PC-9 (cell line): ENCODE results near the gene PDIA4. TPM values are rescaled to one million over a fixed set of nuclear protein-coding genes. Genes with fewer than 3 reads are reported as not detected.

Experiments used
- BruUV-seq: library from RNA; stranded (reverse); fragments of 400-500 nt; replicated peaks from 2 replicates; lab custom pipeline; 2021; lab: Mats Ljungman, UMichigan
- CTCF ChIA-PET: fragments of 300-600 bp; sonication (Branson Sonifier 250); formaldehyde crosslinking; loops from one replicate; lab custom pipeline; 2022; ENCODE audit warnings: antibody characterized with exemption; lab: Charles Lee
- POLR2A ChIA-PET: fragments of 300-600 bp; sonication (Branson Sonifier 250); formaldehyde crosslinking; loops from one replicate; lab custom pipeline; 2022; ENCODE audit warnings: antibody characterized with exemption; ENCODE audit not compliant: unreplicated experiment; lab: Charles Lee
- DNase-seq, 2 experiments: peaks; one replicate each; pipeline versions ENCODE4 v3.0.0 to v3.0.0-alpha.2; 2015 to 2022; ENCODE audit warnings: mixed read lengths in 1 of 2
- H2AFZ ChIP-seq: fragments of 200-600 bp; sonication (generic); 2 replicates; pipeline ENCODE4 v1.8.1; 2017; ENCODE audit warnings: antibody characterized with exemption
- H3F3A ChIP-seq: fragments of 200-600 bp; sonication (generic); 2 replicates; pipeline ENCODE4 v1.8.1; 2017; ENCODE audit warnings: antibody characterized with exemption, mild to moderate bottlenecking, low read depth; ENCODE audit not compliant: insufficient read depth
- H3K27ac ChIP-seq: fragments of 200-600 bp; sonication (generic); 2 replicates; pipeline ENCODE4 v1.6.1; 2016; ENCODE audit warnings: mixed run types
- H3K27me3 ChIP-seq: fragments of 200-600 bp; sonication (generic); 2 replicates; pipeline ENCODE4 v1.6.1; 2016; ENCODE audit warnings: low read depth, mixed run types; ENCODE audit not compliant: insufficient read depth
- H3K36me3 ChIP-seq: fragments of 200-600 bp; sonication (generic); 2 replicates; pipeline ENCODE4 v1.6.1; 2016; ENCODE audit warnings: low read depth, mixed run types
- H3K4me1 ChIP-seq: fragments of 200-600 bp; sonication (generic); replicated peaks from 2 replicates; pipeline ENCODE4 v1.6.1; 2016; ENCODE audit warnings: mixed run types; ENCODE audit not compliant: insufficient read depth
- H3K4me2 ChIP-seq: fragments of 200-600 bp; sonication (generic); 2 replicates; pipeline ENCODE4 v1.6.1; 2017; ENCODE audit warnings: mixed run types
- H3K4me3 ChIP-seq: fragments of 200-600 bp; sonication (generic); 2 replicates; pipeline ENCODE4 v1.6.1; 2016; ENCODE audit warnings: mixed run types
- H3K79me2 ChIP-seq: fragments of 200-600 bp; sonication (generic); 2 replicates; pipeline ENCODE4 v1.6.1; 2017; ENCODE audit warnings: low read depth, mixed run types
- H3K9me2 ChIP-seq: fragments of 200-600 bp; sonication (generic); 2 replicates; pipeline ENCODE4 v1.8.1; 2017; ENCODE audit warnings: mild to moderate bottlenecking; ENCODE audit not compliant: insufficient read depth
- H3K9me3 ChIP-seq: fragments of 200-600 bp; sonication (generic); 2 replicates; pipeline ENCODE4 v1.8.1; 2016; ENCODE audit warnings: low read depth; ENCODE audit not compliant: insufficient read depth
- H4K20me1 ChIP-seq: fragments of 200-600 bp; sonication (generic); 2 replicates; pipeline ENCODE4 v1.8.1; 2017; ENCODE audit not compliant: insufficient read depth
- EZH2 ChIP-seq: fragments of 200-600 bp; sonication (generic); IDR thresholded peaks from 2 replicates; pipeline ENCODE4 v1.8.0; 2017; ENCODE audit warnings: antibody characterized with exemption, low read depth
- intact Hi-C: fragments of 100-400 bp; cut with micrococcal nuclease; formaldehyde crosslinking; loops from one replicate; pipeline ENCODE4 v1.10.0; 2022; ENCODE audit not compliant: unreplicated experiment
- total RNA-seq: library from RNA; stranded (reverse); gene quantifications from 2 replicates; pipeline ENCODE4 v1.2.3, GENCODE V29; 2021
- TF ChIP-seq, protein P1 (sequence below): fragments of 200-600 bp; sonication (generic); conservative IDR thresholded peaks from 2 replicates; pipeline ENCODE4 v1.6.1; 2017; ENCODE audit warnings: mixed run types, antibody characterized with exemption, mild to moderate bottlenecking, moderate library complexity

Gene PDIA4
- total RNA-seq, 1 experiment from 2014 or later: 221 TPM

DNA sequence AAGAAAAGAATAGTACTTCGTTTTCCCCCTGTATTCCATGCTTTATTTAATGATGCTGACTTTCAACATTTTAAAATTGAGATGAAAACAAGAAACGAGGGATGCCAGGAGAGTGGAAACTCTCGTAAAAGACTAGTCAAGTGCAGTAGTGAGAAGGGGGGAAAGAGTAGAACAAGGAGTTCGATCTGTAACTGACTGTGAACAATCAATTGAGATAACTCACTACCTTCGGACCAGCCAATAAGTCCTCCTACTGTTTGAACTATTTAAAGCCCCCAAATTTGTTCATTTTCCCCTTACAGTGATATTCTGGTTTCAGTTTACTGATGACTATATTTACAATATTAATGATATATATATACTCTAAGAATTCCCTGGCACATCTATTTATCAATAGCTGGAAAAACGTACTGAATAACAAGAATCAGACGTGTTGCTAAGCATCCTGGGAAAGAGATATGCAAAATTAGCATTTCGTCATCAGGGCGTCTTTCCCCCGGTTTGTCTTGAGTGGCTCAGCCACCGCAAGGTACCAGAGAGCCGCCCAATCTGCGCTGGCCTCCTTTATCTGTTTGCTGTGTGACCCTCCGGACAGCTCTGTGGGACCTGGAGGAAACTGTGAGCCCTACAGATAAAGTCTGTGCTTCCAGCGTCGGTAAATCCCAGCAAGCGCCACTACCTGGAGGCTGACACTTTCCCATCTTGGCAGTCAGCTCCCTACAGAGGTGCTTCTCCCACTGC lies 41.1 kb downstream of the PDIA4 start:
- Histone ChIP-seq H3K4me1 (peaks cover 46% of the 10 kb centered on the region), H3K9me3 (no peaks in the 10 kb centered on the region), H3F3A (peaks cover 37% of the 10 kb centered on the region), H3K27ac (peak overlapping the region; percentile 78), H3K9me2 (no peaks in the 10 kb centered on the region), H3K79me2 (no peaks in the 10 kb centered on the region), H3K36me3 (no peaks in the 10 kb centered on the region), H2AFZ (peak overlapping the region; percentile 99), H3K27me3 (no peaks in the 10 kb centered on the region), H3K4me2 (peak overlapping the region; percentile 98), H3K4me3 (peak overlapping the region; percentile 88), H4K20me1 (no peaks in the 10 kb centered on the region)
- intact Hi-C loops: loop anchor here (1.0 to 10.0 kb wide), 7 partner anchors 41 to 638 kb away; partner anchors contain the start of genes EZH2, PDIA4, ZNF398 and ZNF786
- POLR2A ChIA-PET: interaction anchor here (0.6 kb wide), 2 partner anchors 21 to 78 kb away, joined by 3 to 4 read pairs; no protein-coding TSS in a partner anchor
- CTCF ChIA-PET: interaction anchor here (0.5 to 0.9 kb wide), 4 partner anchors 46 to 837 kb away, joined by 3 to 5 read pairs (median 4); partner anchors contain the start of gene ZNF425
- BruUV-seq: TSS peak; percentile 28
- DNase-seq: peak; percentile 86 to 91
- TF ChIP-seq, protein P1, sequence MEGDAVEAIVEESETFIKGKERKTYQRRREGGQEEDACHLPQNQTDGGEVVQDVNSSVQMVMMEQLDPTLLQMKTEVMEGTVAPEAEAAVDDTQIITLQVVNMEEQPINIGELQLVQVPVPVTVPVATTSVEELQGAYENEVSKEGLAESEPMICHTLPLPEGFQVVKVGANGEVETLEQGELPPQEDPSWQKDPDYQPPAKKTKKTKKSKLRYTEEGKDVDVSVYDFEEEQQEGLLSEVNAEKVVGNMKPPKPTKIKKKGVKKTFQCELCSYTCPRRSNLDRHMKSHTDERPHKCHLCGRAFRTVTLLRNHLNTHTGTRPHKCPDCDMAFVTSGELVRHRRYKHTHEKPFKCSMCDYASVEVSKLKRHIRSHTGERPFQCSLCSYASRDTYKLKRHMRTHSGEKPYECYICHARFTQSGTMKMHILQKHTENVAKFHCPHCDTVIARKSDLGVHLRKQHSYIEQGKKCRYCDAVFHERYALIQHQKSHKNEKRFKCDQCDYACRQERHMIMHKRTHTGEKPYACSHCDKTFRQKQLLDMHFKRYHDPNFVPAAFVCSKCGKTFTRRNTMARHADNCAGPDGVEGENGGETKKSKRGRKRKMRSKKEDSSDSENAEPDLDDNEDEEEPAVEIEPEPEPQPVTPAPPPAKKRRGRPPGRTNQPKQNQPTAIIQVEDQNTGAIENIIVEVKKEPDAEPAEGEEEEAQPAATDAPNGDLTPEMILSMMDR: no peak
- no peak for TF ChIP-seq EZH2

DNA sequence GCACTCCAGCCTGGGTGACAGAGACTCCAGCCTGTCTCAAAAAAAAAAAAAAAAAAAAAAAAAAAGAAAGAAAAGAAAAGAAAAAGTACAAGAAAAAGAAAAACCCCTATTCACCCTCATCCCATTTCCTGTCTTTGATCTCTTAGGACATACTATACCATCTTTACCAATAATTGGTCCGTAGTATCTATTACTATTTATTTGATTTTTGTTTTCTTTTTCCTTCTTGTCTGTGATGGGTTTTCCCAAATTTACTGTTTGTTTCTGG lies 41.6 kb downstream of the PDIA4 start:
- intact Hi-C loops: loop anchor here (1.0 to 10.0 kb wide), 7 partner anchors 42 to 638 kb away; partner anchors contain the start of genes EZH2, PDIA4, ZNF398 and ZNF786
- DNase-seq: no peak
- H3K27me3 ChIP-seq: no peaks in the 10 kb centered on the region
- no peaks in the 10 kb centered on the region for H3K79me2 ChIP-seq
- peak overlapping the region; percentile 98 for H3K4me2 ChIP-seq
- no peaks in the 10 kb centered on the region for H3K9me3 ChIP-seq
- no peaks in the 10 kb centered on the region for H3K36me3 ChIP-seq
- H3K4me3 ChIP-seq: peak overlapping the region; percentile 88; the same call in 1 of the 2 replicates
- POLR2A ChIA-PET: no interaction called here
- peaks cover 43% of the 10 kb centered on the region for H3K4me1 ChIP-seq
- no peak overlapping the region for H2AFZ ChIP-seq
- BruUV-seq: no TSS peak
- H3K9me2 ChIP-seq: no peaks in the 10 kb centered on the region
- peaks cover 39% of the 10 kb centered on the region for H3F3A ChIP-seq
- H3K27ac ChIP-seq: no peak overlapping the region
- CTCF ChIA-PET: no interaction called here
- no peaks in the 10 kb centered on the region for H4K20me1 ChIP-seq
- TF ChIP-seq EZH2: no peak
- TF ChIP-seq, protein P1: no peak

DNA sequence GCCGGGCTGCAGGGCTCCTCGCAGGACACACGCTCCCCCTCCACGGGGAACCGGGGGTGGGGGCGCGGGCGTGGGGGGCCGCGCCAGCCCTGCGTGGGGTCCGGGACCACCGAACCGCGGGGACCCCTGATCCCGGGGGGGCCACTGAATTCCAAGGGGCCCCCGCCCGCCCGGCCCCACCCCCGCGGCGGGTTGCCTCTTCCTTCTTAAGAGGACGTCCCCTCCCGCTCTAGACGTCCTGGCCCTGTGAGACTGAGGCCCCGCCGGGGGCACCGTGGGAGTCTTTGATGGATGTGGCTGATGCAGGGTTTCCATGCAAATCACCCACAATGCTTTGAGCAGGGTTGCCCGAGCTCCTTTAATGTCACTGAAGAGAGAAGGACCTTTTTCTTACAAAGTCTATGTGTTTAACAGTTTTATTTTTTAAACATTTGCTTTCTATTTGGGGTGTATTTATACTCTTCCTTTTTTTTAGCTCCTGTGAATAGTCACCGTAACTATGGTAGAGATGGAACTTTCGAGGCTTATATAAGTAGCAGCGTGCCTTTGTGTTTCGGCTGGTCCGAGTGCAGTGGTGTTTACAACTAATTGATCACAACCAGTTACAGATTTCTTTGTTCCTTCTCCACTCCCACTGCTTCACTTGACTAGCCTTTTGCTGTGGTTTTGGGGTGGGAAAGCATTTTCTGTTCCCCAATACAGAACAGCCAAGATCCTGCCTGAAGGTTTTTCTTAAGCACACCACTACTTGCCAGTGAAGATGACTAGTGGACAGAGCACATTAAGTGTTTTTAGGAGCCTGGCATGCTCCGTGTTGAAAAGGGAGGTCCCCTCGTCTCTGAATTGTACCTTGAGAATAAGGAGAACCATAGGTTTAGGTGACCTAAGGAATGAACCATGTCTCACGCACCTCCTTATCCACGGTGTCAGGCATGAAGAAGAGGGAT lies 44.8 kb downstream of the PDIA4 start:
- Histone ChIP-seq H3K4me2 (peak overlapping the region; percentile 75), H3K4me1 (peaks cover 24% of the 10 kb centered on the region), H2AFZ (peak overlapping the region; percentile 70), H3K27me3 (no peaks in the 10 kb centered on the region), H4K20me1 (no peaks in the 10 kb centered on the region), H3K9me3 (no peaks in the 10 kb centered on the region), H3F3A (peaks cover 37% of the 10 kb centered on the region), H3K27ac (no peak overlapping the region), H3K79me2 (no peaks in the 10 kb centered on the region), H3K4me3 (peak overlapping the region; percentile 71), H3K36me3 (no peaks in the 10 kb centered on the region), H3K9me2 (no peaks in the 10 kb centered on the region)
- POLR2A ChIA-PET: interaction anchor here (0.9 kb wide), 1 partner anchor 82 kb away, joined by 4 read pairs; no protein-coding TSS in a partner anchor
- DNase-seq: peak; percentile 66
- TF ChIP-seq EZH2: no peak
- TF ChIP-seq, protein P1: no peak
- CTCF ChIA-PET: interaction anchor here (0.8 kb wide), 2 partner anchors 21 to 643 kb away, joined by 4 to 8 read pairs; no protein-coding TSS in a partner anchor
- intact Hi-C loops: loop anchor here (10.0 kb wide), 1 partner anchor 641 kb away; no protein-coding TSS in a partner anchor
- no TSS peak for BruUV-seq
